GM18519 (cell line): Measurements from ENCODE around the gene FCER1G.

Experiments
- ATAC-seq: cut with Tn5 transposase; IDR thresholded peaks from one replicate; pipeline ENCODE4 v1.9.1; 2021; ENCODE audit warnings: mild to moderate bottlenecking, moderate library complexity; ENCODE audit not compliant: unreplicated experiment, low FRiP score

Gene FCER1G

GRCh38 chr1:161215076-161215475, at the start of gene FCER1G:
Gene FCER1G (plus strand): TSS chr1:161215295. CDS start chr1:161215322, 27 bp downstream.
- ATAC-seq, result no peak

DNA sequence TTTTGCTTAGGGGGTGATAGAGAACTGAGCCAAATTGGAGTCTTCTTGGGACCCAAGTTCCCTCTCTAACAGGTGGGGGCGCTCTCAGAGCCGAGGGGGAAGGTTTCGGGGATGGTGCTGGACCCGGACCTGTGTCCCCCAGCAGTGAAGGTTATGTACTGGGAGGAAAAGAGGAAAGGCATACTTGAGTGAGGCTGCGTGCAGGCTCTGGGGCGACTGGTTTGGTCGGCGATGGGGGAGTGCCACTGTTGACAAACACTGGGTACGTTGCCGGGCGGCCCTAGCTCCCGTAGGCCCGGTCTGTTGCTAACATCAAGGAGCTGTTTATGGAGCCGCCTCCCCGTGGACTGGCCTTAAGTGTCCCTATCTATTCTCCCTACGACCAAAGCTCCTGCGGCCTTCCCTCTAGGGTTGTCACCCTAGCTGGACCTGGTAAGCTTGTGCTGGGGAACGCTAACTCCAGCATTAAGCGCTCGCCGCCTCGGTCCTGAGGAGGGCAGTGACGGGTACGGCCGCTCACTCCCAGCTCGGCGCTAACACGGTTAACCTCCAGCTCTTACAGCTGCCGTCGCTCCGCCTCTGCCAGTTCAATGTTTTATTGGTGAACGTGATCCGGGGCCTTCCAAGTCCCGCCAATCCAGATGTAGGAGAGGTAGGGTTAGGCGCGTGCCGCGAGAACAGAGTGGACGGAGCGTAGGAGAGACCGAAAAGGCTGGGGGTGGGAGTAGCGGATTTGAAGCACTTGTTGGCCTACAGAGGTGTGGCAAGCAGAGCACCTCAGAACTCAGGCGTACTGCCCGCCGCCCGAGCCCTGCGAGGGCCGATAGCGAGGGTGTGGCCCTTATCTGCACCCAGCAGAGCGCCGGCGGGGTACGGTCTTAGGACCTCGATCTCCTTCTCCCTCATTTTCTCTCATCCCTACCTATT, 49.1 kb upstream of the FCER1G start, which contains the start of gene PPOX:
TSS of gene PPOX (plus strand) at position 685 of the 927 bp plus-strand sequence. CDS start 422 bp downstream, outside the sequence.
- ATAC-seq, result peak; percentile 84

DNA sequence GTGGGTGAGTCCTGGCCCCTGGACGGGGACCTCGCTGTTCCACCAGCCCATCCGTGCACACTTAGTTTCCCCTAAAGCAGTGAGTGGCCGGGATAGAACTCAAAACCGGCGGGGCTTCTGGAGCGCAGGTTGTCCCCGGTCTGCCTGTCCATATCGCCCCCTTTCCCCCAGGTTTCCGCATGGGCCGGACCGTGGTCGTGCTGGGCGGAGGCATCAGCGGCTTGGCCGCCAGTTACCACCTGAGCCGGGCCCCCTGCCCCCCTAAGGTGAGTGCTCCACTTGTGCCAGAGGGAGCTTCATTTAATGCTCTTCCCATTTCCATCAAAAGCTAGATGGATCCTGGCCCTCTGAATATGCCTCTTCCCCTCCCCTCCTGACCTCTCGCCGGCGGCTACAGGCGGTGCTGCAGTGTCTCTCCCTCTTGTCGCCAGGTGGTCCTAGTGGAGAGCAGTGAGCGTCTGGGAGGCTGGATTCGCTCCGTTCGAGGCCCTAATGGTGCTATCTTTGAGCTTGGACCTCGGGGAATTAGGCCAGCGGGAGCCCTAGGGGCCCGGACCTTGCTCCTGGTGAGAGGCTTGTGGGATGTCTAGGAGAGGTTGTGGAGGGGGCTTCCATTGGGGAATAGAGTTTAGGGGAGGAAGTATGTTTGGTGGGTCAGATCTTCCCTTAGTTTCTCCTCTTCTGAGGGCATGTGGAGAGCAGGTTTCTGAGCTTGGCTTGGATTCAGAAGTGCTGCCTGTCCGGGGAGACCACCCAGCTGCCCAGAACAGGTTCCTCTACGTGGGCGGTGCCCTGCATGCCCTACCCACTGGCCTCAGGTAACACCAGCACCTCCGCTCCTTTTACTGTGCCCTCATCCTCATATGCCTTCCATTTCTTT, 48.2 kb upstream of the FCER1G start:
- no peak for ATAC-seq

- ATAC-seq, result no peak
Observed at GRCh38 chr1:161168906-161169305, 46.2 kb upstream of the FCER1G start.

GRCh38 chr1:161171191-161171590, 43.9 kb upstream of the FCER1G start:
- ATAC-seq, result no peak

DNA sequence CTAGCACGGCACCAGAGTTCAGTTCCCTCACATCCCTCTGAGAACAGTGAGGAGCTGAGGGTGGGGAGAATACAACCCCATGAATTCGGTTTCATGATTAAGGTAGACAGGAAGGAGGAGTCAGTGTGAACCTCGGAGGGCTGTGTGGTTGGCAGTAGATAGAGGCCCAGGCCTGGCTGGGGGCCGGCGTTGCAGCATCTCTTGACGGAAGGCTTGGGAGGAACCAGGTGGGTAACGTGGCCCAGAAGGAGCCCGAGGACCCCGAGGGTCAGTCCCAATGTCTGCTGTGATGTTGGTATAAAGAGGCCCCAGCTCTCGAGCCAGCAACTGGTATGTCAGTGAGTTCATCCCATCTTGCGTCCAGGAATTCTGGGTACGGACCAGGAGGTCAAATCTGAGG, 43.4 kb upstream of the FCER1G start:
- ATAC-seq, result no peak

DNA sequence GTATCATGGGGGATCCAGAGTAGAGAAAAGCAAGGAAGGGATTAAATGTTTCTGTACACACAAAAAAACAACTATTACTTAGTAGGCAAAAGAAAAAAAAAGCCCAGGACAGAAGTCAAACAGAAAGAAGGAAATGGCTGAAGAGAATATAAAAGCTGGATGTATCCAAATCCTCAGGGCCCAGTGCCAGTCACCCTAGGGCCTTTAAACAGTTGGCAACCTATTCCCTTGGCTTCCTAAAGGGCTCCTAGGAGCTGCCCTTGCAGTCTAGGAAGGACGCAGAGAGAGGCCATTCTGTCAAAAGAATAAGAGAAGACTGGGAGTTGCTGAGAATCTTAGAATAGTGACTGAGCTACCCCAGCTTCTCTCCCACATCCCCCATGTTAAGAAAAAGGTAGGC, 42.7 kb upstream of the FCER1G start:
- ATAC-seq, result no peak

DNA sequence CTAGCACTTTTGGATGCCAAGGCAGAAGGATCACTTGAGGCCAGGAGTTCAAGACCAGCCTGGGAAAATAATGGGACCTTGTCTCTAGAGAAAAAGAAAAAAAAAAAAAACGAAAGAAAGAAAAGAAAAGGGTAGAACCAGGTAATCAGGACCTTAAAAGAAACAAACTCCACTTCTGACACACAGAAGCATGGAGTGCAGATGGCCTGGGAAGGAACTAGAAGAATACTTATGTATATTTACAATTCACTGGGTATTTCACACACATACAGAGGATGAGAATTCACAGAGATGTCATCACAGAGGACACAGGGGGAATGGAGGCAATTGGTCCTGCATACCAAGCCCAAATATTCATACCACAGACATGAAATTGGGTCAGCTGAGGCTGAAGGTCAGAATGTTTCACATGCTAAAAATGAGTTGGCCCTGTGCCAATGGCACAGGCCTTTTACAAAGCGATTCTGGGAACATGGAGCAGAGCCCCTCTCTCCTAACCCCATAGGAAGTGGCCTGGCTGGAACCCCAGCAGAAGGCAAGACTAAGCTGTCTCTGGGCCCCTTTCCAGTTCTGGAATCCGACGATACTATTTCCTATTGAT, 42.2 kb upstream of the FCER1G start:
- no peak for ATAC-seq

DNA sequence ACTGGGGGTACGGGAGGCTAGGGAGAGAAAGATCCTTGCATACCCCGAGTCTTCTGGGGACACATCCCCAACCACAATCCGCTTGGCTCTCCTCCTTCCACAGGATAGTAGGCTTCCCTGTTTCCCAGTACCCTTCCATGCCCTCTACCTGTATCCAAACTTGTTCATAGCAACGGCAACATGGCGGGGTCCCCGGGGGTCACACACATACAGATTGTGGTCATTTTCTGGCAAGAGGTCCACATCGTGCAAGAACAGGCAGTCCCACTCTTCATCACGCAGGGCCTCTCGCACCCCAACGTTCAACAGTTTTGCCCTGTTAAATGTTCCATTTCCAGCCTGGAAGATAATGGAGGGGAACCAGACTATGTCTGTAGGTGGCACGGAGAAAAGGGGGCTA, 41.4 kb upstream of the FCER1G start:
- ATAC-seq, result no peak

DNA sequence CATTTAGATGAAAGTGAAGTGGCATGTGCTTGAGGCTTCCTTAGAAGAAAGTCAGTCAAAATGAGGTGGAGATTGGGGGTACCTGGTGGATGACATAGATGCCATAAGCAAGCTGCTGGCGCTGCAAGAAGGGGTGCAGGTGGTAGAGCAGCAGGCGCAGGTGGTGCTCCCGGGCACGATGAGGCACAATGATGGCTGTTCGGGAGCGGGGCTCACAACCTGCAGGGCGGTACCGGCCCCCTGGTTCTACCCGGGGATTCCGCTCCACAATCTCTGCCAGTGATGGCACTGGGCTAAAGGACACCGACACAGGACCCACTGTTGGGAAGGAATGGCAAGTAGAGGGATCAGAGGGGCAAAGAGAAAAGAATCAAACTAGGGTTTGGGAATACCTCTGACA, 40.2 kb upstream of the FCER1G start:
- no peak for ATAC-seq

GRCh38 chr1:161175771-161176453, 39.2 kb upstream of the FCER1G start:
- ATAC-seq, result no peak

- no peak for ATAC-seq
Observed at GRCh38 chr1:161176468-161177111, 38.5 kb upstream of the FCER1G start.

- ATAC-seq, result peak; percentile 47
Observed at GRCh38 chr1:161177112-161177935, 37.8 kb upstream of the FCER1G start, which contains the start of gene B4GALT3. Gene B4GALT3 (minus strand): TSS chr1:161177507. CDS start chr1:161176060, 1,447 bp downstream.

- no peak for ATAC-seq
Observed at GRCh38 chr1:161177936-161178244, 37.2 kb upstream of the FCER1G start.

GRCh38 chr1:161179698-161180097, 35.4 kb upstream of the FCER1G start:
- ATAC-seq, result no peak

DNA sequence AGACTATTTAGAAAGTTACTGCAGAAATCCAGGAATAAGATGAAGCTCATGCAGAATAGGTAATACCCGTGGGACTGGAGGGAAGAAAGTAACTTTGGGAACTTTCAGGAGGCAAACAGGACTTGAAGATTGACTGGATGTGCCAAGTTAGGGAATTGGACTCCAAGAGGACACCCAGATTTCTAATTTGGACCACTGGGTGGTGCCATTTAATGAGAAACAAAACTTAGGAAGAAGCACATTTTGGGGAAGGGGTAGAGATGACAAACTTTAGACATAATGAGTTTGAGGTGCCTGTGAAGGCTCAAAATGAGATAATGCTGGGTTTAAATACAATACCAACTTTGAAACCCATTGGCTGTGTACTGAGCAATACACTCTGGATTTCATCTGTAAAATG, 34.5 kb upstream of the FCER1G start:
- no peak for ATAC-seq

DNA sequence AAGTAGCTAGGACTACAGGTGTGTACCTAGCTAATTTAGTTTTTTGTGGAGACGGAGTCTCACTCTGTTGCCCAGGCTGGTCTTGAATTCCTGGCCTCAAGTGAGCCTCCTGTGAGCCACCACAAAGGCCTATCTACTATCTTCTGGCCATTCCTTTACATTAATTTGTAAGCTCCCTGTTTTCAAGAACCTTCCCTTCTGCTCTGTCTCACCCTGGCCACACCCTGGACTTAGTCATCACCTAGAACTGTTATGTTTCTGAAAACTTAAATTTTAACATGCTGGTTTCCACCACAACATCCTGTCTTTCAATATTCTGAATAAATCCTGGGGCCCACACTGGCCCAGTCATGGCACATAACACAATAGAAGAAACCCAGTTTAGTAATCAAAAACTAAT, 32.9 kb upstream of the FCER1G start:
- ATAC-seq, result peak; percentile 32

DNA sequence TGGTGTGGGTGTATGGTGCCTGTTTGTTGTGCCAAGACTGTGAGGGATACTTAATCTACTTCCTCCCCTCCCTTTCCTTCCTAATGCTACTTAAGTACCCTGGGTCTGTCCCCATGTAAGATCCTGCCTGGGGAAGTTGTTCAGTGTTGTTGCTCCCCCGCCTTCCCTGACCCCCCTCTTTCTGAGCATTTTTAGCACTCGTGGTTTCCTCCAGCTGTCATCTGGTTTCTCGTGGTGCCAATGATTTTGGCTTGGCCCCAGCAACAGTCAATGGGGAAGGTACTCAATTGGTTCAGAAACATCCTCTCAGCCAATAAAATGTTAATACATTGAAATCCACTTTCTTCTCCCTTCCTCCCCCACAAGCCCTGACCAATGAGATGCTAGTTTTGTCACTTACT, 29.8 kb upstream of the FCER1G start:
- ATAC-seq, result peak; percentile 49

DNA sequence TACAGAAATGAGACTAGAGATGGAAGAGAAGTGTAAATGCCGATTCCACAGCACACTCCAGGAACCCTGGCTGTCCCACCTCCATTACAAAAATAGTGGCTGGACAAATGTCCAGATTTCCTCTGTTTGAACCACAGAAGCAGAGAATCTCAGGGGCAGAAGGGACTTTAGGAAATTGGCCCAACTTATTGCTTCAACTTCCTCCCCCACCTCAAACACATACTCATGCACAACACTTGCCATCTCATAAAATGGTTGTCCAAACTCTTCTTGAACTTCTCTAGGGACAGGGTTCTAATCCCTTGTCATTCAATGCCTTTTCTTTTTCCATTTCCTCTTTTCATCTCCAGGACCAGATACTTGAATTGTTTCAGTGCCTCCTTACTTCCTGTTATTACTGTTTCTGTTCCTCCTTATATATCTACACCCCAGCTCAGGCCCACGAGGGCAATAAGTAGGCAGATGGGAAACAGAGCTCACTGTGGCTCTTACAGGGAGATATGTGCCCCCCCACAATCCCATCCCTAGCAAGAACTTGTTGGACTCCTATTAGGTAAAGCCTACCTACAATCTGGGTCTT, 29.3 kb upstream of the FCER1G start:
- peak; percentile 16 for ATAC-seq
